ENCODE data around the gene RXFP3.
"Not testable (repeated sequence)": the region's sequence is repeated elsewhere in the genome, so short reads cannot be mapped to it uniquely, and the experiment has no call there.

DNA sequence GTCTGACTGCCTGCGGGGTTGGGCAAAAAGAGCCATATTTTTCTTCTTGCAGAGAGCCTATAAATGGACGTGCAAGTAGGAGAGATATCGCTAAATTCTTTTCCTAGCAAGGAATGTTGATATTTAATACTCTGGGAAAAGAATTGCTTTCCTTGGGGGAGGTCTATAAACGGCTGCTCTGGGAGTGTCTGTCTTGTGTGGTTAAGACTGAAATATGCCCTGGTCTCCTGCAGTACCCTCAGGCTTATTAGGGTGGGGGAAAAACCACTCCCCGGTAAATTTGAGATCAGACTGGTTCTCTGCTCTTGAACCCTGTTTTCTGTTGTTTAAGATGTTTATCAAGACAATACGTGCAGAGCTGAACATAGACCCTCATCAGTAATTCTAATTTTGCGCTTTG lies 29.9 kb upstream of the RXFP3 start:
- TF ChIP-seq ZFP30 (CRISPR knock-in tag; IDR thresholded peaks at IDR 0.05); PPARA (CRISPR knock-in tag; IDR thresholded peaks at IDR 0.05; ENCODE audit: borderline replicate concordance); ISL1 (CRISPR knock-in tag; IDR thresholded peaks at IDR 0.05); RARB (CRISPR knock-in tag; IDR thresholded peaks at IDR 0.05); CSDC2 (CRISPR knock-in tag; IDR thresholded peaks at IDR 0.05); GLIS3 (CRISPR knock-in tag; IDR thresholded peaks at IDR 0.05); ARNTL (CRISPR knock-in tag; IDR thresholded peaks at IDR 0.05; ENCODE audit: borderline replicate concordance, low read depth); ZFP3 (CRISPR knock-in tag; IDR thresholded peaks at IDR 0.05); SNAI2 (CRISPR knock-in tag; IDR thresholded peaks at IDR 0.05); TCF4 (CRISPR knock-in tag; IDR thresholded peaks at IDR 0.05; ENCODE audit: borderline replicate concordance); ESRRG (CRISPR knock-in tag; IDR thresholded peaks at IDR 0.05); ZNF70 (CRISPR knock-in tag; IDR thresholded peaks at IDR 0.05): not testable (repeated sequence)
- TF ChIP-seq, protein P1, sequence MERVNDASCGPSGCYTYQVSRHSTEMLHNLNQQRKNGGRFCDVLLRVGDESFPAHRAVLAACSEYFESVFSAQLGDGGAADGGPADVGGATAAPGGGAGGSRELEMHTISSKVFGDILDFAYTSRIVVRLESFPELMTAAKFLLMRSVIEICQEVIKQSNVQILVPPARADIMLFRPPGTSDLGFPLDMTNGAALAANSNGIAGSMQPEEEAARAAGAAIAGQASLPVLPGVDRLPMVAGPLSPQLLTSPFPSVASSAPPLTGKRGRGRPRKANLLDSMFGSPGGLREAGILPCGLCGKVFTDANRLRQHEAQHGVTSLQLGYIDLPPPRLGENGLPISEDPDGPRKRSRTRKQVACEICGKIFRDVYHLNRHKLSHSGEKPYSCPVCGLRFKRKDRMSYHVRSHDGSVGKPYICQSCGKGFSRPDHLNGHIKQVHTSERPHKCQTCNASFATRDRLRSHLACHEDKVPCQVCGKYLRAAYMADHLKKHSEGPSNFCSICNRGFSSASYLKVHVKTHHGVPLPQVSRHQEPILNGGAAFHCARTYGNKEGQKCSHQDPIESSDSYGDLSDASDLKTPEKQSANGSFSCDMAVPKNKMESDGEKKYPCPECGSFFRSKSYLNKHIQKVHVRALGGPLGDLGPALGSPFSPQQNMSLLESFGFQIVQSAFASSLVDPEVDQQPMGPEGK (CRISPR knock-in tag; IDR thresholded peaks at IDR 0.05; ENCODE audit: borderline replicate concordance) = not testable (repeated sequence)
- TF ChIP-seq, protein P2, sequence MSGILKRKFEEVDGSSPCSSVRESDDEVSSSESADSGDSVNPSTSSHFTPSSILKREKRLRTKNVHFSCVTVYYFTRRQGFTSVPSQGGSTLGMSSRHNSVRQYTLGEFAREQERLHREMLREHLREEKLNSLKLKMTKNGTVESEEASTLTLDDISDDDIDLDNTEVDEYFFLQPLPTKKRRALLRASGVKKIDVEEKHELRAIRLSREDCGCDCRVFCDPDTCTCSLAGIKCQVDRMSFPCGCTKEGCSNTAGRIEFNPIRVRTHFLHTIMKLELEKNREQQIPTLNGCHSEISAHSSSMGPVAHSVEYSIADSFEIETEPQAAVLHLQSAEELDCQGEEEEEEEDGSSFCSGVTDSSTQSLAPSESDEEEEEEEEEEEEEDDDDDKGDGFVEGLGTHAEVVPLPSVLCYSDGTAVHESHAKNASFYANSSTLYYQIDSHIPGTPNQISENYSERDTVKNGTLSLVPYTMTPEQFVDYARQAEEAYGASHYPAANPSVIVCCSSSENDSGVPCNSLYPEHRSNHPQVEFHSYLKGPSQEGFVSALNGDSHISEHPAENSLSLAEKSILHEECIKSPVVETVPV (CRISPR knock-in tag; IDR thresholded peaks at IDR 0.05) = not testable (repeated sequence)

All from SK-N-SH treated with all-trans-retinoic acid at 6 μM for 48 hours (cell line).